ENCODE data around the gene CNN2.

The CNN2 gene

DNA sequence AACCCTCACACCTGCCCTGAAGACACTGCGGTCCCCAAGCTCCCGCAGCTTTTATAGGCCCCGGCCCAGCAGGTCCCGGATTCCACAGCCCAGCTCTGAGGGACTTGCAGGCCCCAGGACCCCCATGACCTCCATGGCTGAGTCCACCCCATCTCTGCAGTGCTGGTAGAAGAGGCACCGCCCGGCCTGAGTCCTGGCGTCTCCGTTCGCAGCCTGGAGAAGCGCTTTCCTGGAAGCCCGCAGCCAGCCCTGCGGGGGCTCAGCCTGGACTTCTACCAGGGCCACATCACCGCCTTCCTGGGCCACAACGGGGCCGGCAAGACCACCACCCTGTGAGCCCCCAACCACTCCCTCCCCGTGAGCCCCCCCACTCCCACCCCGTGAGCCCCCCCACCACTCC, 22.7 kb downstream of the CNN2 start:
- no peak for DNase-seq (ENCODE audit: low spot score)

DNA sequence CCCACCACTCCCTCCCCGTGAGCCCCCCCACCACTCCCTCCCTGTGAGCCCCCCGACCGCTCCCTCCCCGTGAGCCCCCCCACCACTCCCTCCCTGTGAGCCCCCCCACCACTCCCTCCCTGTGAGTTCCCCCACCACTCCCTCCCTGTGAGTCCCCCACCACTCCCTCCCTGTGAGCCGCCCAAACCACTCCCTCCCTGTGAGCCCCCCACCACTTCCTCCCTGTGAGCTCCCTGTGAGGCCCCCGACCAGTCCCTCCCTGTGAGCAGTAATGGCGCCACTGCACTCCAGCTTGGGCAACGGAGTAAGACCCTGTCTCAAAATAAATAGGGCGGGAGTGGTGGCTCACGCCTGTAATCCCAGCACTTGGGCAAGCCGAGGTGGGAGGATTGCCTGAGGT, 23.4 kb downstream of the CNN2 start:
- DNase-seq (ENCODE audit: low spot score), result peak; percentile 54

DNA sequence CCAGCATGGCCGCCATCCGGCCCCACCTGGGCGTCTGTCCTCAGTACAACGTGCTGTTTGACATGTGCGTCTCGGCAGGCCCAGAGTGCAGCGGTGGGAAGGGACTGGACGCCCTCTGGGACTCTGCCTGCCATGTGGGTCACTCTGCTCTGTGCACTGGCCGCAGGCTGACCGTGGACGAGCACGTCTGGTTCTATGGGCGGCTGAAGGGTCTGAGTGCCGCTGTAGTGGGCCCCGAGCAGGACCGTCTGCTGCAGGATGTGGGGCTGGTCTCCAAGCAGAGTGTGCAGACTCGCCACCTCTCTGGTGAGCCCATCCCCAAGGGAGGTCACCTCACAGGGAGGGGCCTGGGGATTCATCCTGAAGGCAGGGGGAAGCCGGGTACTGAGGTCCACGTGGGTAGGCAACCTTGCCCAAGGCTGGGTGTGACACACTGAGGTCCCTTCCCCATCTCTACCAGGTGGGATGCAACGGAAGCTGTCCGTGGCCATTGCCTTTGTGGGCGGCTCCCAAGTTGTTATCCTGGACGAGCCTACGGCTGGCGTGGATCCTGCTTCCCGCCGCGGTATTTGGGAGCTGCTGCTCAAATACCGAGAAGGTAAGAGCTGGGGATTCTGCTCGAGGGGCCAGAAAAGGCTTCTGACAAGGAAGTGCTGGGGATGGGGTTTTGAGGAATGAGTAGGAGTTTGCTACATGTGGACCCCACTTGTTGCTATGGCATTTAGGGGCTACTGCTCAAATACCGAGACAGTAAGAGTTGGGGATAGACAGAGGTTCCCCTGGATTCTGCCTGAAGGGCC, 24.8 kb downstream of the CNN2 start:
- DNase-seq (ENCODE audit: low spot score), result no peak

DNA sequence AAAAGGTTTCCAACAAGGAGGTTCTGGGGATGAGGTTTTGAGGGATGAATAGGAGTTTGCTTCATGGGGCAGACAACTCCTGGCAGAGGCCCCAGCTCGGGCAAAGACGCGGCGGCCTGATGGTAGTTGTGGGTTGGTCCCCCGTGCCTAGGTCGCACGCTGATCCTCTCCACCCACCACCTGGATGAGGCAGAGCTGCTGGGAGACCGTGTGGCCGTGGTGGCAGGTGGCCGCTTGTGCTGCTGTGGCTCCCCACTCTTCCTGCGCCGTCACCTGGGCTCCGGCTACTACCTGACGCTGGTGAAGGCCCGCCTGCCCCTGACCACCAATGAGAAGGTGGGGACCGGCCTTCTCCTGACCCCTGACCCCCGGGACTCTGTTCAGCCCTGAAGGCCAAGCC, 25.4 kb downstream of the CNN2 start:
- no peak for DNase-seq (ENCODE audit: low spot score)

DNA sequence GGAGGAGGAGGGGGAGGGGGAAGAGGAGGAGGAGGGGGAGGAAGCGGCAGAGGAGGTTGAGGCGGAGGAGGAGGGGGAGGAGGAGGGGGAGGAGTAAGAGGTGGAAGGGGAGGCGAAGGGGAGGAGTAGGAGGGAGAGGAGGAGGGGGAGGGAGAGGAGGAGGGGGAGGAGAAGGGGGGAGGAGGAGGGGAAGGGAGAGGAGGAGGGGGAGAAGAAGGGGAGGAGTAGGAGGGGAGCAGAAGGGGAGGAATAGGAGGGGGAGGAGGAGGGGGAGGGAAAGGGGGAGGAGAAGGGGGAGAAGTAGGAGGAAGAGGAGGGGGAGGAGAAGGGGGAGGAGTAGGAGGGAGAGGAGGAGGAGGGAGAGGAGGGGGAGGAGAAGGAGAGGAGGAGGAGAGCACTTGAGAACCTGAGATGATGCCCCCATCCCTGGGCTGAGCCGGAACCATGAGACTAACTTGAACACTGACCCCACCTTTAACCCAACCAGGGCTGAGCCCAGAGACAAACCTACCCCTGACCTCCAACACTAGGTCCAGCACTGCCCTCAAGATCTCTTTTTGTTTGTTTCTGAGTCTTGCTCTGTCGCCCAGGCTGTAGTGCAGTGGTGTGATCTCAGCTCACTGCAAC, 26.1 kb downstream of the CNN2 start:
- no peak for DNase-seq (ENCODE audit: low spot score)

DNA sequence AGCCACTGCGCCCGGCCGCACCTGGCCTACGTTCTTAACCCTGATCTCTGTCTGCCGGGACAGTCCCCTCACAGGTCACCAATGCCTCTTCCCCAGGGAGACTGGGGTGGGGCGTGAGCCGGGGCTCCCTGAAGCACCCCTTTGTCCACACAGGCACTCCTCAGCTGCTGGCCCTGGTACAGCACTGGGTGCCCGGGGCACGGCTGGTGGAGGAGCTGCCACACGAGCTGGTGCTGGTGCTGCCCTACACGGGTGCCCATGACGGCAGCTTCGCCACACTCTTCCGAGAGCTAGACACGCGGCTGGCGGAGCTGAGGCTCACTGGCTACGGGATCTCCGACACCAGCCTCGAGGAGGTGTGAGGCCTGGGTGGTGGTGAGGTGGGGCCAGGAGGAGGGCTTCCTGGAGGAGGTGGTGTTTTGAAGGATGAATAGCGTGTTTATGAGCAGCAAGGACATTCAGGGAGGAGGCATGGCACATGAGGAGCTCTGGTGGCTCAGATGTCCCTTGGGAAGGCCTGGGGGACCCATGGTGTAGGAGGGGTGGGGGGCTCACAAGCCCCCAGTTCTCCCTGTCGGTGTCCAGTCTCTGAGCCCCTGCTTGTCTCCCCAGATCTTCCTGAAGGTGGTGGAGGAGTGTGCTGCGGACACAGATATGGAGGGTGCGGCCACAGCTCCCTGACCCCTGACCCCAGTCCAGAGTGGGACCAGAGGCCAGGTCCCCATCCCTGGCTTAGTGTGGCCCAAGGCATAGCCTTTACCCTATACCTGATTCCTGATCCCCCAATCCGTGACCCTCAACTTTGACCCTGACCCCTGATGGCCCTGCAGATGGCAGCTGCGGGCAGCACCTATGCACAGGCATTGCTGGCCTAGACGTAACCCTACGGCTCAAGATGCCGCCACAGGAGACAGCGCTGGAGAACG, 27.0 kb downstream of the CNN2 start:
- DNase-seq (ENCODE audit: low spot score), result no peak

DNA sequence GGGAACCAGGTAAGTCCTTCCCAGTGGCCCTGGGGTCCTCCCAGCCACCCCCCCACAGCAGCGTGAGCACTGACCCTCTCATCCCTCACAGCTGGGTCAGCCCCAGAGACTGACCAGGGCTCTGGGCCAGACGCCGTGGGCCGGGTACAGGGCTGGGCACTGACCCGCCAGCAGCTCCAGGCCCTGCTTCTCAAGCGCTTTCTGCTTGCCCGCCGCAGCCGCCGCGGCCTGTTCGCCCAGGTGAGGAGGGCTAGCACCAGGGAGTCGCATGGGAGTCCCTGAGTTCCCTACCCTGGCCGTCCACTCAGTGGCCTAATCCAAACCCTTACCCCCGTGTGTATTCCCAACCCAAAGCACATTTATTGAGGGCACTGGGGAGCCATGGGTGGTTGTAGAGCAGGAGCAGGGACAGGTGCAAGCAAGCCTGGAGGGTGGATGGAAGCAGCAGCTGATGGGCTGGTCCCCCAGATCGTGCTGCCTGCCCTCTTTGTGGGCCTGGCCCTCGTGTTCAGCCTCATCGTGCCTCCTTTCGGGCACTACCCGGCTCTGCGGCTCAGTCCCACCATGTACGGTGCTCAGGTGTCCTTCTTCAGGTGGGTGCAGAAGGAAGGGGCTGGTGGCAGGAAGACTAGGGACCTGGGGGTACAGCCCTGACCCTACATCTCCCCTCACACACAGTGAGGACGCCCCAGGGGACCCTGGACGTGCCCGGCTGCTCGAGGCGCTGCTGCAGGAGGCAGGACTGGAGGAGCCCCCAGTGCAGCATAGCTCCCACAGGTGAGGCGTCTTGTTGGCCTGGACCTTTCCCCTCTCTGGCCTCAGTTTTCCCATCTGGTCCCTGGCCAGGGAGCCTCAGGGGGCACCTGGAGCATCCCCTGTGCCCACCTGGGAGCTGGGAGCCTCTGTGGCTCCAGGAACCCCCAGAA, 28.0 kb downstream of the CNN2 start:
- no peak for DNase-seq (ENCODE audit: low spot score)

DNA sequence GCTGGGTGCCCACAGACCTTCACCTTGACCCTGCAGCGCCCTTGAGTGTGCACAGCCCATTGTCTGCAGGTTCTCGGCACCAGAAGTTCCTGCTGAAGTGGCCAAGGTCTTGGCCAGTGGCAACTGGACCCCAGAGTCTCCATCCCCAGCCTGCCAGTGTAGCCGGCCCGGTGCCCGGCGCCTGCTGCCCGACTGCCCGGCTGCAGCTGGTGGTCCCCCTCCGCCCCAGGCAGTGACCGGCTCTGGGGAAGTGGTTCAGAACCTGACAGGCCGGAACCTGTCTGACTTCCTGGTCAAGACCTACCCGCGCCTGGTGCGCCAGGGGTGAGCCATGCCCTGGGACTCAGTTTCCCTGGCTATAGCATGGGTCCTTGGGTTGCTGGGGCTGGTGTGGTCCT, 28.6 kb downstream of the CNN2 start:
- no peak for DNase-seq (ENCODE audit: low spot score)

DNA sequence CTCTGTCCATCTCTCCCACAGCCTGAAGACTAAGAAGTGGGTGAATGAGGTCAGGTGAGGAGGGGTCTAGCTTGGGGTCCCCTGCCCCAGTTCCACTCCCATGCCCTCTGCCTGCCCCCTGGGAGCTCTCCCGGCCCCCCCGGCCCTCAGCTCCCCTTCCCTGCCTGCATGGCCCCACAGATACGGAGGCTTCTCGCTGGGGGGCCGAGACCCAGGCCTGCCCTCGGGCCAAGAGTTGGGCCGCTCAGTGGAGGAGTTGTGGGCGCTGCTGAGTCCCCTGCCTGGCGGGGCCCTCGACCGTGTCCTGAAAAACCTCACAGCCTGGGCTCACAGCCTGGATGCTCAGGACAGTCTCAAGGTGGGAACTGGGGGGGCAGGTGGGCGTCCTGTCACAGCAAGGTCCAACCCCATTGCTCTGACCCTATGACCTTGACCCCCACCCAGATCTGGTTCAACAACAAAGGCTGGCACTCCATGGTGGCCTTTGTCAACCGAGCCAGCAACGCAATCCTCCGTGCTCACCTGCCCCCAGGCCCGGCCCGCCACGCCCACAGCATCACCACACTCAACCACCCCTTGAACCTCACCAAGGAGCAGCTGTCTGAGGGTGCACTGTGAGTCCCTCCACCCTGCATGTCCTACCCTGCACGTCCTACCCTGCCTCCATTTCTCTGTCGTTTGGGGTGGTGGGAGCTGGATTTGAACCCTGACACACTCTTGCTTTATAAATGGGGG, 29.6 kb downstream of the CNN2 start:
- DNase-seq (ENCODE audit: low spot score), result no peak

DNA sequence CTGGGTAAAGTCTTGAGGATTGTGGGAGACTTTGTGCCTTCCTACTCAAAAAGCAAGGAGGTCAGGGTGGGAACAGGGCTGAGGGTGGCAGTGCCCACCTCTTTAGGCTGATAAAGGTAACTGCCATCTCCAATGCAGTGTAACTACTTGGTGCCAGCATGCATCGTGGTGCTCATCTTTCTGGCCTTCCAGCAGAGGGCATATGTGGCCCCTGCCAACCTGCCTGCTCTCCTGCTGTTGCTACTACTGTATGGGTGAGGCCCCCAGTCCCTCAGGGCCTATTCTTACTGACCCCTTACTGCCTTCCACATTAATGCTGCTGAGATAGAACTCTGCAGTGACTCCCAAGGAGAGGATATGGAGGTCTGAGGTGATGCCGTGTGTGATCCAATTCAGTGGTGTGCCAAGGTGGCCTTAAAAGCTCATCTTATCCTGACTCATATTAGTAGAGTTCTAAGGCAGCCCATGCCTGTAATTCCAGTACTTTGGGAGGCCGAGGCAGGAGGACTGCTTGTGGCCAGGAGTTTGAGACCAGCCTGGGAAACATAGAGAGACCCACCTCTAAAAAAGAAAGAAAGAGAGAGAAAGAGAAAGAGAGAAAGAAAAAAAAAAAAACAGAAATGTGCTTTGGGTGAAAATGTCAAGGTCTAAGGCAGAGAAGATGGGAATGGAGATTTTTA, 30.9 kb downstream of the CNN2 start:
- DNase-seq (ENCODE audit: low spot score), result peak; percentile 74

DNA sequence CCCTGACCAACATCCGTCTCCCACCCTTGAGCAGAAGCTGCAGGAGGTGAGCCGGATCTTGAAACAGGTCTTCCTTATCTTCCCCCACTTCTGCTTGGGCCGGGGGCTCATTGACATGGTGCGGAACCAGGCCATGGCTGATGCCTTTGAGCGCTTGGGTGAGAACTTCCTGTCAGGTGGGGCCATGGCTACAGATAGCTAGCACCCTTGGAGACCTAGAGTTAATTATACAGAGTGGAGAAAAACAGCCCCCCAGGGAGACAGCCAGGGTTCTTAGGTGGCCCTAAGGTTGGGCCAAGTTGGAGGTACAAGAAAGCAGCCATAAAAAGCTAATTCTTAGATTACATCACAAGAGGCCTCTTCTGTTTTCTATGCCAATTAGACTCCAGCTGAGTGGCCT, 31.7 kb downstream of the CNN2 start:
- no peak for DNase-seq (ENCODE audit: low spot score)

DNA sequence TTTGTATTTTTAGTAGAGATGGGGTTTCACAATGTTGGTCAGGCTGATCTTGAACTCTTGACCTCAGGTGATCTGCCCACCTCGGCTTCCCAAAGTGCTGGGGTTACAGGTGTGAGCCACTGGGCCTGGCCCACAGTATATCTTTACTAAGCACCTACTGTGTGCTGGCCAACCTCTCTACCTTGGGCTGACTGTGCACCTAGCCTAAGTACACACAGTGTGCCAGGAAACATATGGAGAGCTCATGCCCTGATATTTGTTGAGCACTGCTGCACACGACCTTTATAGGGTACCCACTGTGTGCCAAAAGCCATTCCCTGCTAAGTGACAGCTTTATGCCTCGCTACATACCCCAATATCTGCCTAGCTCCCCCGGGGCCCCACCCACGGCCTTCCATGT, 34.3 kb downstream of the CNN2 start:
- no peak for DNase-seq (ENCODE audit: low spot score)

DNA sequence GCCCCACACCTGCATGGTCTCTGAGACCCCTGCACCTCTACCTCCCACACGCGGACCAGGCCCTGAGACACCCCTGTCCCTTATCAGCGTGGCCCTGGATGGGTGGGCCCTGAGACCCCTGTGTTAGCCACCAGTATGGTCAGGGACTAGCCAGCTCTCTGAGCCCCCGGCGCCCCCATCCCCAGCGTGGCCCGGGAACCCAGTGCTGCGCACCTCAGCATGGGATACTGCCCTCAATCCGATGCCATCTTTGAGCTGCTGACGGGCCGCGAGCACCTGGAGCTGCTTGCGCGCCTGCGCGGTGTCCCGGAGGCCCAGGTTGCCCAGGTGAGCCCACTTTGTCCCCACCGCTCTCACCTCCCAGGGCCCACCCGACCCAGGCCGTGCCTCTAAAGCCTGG, 35.6 kb downstream of the CNN2 start:
- no peak for DNase-seq (ENCODE audit: low spot score)

DNA sequence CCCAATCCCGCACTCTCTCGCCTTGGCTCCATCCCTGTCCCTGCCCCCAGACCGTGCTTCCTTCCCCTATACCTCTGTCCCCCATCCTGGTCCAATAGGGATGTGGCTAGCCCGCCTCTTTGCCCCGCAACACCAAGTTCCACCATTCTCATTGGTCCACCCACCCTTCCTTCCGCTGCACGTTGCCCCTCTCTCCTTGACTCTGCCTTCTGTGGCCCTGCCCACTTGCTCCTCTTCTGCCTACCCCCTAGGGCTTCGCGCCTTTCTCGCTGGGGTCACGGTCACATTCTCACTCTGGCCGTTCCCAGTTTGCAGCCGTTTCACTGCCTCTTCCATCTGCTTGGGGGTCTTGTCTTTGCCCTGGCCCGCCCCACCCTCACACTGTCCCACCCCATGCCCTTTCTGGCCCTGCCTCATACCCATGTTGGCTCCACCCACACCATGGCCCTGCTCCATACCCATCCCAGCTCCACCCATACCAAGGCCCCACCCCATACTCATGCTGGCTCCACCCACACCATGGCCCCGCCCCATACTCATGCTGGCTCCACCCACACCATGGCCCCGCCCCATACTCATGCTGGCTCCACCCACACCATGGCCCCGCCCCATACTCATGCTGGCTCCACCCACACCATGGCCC, 36.1 kb downstream of the CNN2 start:
- no peak for DNase-seq (ENCODE audit: low spot score)

DNA sequence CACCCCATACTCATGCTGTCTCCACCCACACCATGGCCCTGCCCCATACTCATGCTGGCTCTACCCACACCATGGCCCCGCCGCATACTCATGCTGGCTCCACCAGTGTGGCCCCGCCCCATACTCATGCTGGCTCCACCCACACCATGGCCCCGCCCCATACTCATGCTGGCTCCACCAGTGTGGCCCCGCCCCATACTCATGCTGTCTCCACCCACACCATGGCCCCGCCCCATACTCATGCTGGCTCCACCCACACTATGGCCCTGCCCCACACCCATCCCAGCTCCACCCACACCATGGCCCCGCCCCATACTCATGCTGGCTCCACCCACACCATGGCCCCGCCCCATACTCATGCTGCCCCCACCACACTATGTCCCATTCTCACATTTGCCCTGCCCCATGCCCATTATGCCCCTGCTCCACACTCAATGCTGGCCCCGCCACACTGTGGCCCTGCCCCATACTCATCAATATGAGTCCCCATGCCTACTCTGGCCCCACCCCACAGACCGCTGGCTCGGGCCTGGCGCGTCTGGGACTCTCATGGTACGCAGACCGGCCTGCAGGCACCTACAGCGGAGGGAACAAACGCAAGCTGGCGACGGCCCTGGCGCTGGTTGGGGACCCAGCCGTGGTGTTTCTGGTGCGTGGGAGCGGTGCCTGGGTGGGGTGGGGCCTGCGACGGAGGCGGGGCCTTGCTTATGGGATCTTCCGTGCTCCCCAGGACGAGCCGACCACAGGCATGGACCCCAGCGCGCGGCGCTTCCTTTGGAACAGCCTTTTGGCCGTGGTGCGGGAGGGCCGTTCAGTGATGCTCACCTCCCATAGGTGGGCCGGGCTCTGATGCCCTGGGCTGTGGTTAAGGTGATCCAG, 36.9 kb downstream of the CNN2 start:
- no peak for DNase-seq (ENCODE audit: low spot score)

DNA sequence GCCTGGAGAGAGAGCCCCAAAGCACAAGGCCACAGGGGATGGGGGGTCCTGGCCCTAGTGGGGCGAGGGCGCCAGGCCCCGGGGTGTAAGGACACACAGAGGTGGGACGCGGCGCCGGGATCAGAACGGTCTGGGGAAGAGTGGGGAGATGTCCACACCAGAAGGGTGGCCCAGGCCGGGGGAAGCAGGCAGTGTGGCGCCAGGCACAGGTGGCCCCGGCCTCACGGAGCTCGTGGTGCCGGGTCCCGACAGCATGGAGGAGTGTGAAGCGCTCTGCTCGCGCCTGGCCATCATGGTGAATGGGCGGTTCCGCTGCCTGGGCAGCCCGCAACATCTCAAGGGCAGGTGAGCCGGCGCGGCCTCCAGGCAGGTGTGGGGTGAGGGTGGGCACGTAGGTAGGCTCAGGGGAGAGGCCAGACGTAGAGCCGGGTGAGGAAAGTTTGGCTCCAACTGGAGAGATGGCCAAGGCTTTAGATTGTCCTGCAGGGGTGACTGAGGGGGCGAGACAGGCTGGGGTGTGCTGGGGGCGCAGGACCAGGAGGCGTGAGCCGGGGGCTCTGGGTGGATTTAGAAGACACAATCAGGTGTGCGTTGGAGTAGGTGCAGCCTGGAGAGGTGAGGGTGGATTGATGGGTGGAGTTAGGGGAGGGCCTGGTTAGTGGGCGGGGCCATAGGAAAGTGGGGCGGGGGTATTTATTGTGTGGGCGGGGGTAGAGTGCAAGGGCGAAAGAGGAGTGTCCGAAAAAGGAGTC, 37.7 kb downstream of the CNN2 start:
- no peak for DNase-seq (ENCODE audit: low spot score)

Measured in SK-N-DZ (cell line).